GM19043 (cell line): ENCODE data around the gene CTSW.

Source experiments
- ATAC-seq: cut with Tn5 transposase; IDR thresholded peaks from one replicate; pipeline ENCODE4 v1.9.1; 2021; ENCODE audit warnings: low read depth; ENCODE audit not compliant: unreplicated experiment

CTSW gene

DNA sequence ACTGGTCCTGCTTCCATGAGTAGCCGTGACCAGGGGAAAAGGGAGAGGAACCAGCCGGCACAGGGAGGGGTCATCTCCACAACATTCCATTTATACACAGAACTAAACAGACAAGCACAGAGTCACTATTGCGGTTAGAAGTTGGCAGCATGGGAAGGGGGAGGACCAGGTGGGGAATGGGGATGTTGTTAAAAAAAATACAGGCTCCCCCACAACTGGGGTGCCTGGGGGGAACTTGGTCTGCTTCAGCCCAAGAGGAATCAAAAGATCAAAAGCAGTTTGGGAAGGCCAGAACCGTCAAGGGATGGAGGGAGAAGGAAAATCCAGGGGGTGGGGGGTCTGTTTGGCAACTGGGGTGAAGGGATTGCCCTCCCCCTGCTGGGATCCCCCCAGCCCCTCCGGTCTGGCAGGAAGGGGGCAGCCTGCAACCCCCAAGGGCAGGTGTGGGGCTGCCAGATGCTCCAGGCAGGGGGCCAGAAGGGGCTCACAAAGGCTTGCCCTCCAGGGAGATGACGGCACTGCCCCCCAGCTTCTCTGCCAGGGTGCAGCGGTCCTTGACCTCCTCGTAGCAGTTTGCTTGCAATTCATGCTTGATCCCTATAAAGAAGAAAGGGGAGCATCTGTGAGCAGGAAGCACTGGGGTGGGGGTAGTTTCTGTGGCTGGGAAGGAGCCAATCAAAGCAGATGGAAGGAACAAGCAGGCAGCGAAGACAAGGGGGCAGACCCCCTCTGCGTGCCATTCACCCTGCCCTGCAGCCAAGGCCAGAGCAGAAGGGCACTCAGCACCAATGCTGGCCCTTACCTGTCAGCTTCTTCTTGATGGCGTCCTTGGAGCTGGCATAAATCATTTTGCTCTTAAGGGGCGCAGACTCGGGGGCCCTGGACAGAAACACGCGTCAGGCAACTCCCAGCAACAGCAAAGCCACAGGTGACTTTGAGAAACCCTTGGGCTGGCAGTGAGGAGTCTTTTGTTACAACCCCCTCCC lies 24.5 kb upstream of the CTSW start:
- no peak for ATAC-seq

DNA sequence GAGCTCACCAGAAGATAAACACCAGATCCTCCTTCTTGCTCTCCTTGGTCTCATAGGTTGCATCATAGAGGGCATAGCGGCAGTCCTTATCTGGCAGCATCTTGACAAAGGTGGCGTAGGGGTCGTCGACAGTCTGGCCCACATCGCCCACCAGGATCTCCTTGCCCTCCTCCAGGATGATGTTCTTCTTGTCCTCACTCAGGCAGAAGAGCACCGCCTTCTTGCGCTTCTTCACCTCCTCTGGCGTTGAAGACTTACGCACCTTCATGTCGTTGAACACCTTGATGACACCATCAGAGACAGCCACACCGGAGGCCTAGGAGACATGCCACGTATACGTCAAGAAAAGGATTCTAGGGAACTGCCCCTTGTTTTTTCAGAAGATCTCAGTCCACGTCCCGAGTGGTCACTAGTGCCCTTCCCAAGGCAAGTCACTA lies 23.7 kb upstream of the CTSW start:
- ATAC-seq = no peak

DNA sequence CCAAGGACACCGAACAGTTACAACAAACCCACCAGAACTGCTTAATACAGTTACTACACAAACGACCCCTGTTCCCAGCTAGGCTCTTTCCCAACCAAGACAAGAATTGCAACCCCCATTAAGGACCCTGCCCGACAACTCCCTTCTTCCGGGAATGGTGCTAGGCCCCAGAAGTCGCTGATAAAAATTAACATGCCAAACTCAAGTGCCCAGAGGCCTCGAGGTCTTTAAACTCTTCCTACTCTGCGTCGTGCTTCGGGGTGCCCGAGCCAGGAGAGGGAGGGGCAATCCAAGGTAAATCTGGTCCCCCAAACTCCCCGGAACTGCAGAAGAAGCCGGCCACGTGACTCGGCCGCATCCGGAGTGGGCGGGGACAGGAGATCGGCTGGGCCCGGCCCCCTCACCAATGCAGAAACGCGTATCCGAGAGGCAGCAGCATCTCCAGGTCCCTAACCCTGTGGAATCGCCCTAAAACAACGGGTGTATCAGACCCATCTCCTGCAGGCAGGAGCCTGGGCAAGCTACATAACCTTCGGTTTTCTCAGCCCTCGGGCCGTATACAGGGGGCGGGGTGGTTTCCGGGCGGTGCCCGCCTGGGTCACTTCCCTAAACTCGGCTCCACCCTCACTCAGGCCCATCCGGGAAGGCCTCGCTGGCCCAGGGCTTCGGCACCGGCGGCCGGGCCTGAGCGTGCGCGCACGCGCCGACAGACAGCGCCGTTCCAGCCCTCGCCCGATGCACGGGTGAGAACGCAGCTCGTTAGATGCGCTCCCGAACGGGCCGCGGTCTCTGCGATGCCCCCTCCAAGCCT lies 22.7 kb upstream of the CTSW start:
- peak; percentile 28 for ATAC-seq

DNA sequence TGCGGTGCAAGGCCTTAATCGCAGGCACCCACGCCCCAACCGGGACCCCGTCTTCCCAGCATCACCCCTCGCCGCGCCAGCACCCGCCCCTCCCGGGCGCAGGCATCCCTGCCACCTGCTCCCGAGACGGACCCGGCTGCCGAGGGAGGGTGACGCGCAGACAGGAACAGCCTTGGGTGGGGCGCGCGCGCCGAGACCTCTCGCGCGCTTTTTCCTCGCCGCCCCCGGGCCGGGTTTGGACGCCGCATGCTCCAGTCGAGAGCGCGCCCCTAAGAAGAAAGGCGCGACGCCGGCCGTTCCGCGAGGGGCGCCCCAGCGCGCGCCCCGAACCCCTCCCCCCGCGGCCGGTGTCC lies 22.2 kb upstream of the CTSW start:
- ATAC-seq = no peak

DNA sequence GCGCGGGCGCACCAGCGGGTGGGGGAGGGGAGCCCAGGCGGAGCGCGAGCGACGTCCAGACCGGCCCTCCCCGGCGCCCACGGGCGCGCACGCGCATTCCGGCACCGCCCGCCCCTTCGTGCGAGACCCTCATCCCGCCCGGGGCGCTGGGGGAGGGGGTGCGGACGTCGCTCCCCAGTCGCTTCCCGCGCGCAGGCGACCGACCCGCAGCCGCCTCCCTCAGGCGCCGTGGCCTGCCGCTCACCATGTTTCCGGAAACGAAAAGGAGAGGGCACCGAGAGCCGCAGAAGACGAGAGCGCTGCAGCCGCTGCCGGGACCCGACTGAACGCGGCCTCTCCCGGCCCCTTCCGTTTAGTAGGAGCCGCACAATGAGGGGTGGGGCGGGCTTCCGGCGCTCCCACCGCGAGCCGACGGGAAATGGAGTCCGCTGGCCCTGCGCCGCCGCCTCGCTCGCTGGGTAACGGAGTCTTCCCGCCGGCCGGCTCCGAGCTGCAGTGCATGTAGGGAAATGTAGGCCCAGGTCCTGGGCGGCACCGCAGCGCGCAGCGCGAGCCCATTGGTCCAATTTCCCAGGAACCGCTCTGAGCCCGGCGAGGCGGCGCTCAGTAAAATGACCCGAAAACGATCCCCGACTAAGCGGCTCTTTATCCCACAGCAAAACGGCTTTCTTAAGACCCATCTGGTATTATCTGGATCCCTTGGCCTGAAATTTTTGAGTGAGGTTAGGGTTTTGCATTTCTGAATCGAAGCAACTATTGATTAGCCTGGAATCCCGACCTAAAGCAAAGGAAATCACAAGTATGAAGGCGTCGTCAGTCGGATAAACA lies 21.6 kb upstream of the CTSW start, which contains the start of gene CFL1:
TSS of gene CFL1 (minus strand) at position 328 of the 828 bp plus-strand sequence. CDS start at position 247, 81 bp downstream.
- ATAC-seq = peak; percentile 38

DNA sequence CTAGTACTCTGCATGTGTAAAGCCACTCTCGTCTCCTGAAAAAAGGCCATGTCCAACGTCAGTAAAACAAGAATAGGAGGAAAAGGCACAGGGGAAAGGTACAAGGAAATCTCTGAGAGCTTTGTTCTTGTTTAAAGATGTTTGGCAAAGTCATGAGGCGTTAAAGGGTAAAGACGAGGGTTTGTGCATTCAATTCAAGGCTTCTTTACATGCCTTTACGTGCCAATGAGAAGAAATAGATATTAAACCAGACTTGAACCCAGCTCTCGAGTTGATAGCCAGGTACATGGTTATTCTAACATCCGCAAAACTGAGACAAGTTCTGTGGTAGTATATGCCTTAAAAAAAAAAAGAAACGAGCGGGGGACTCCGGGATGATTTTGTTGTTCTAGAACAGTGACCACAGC lies 21.0 kb upstream of the CTSW start:
- no peak for ATAC-seq

DNA sequence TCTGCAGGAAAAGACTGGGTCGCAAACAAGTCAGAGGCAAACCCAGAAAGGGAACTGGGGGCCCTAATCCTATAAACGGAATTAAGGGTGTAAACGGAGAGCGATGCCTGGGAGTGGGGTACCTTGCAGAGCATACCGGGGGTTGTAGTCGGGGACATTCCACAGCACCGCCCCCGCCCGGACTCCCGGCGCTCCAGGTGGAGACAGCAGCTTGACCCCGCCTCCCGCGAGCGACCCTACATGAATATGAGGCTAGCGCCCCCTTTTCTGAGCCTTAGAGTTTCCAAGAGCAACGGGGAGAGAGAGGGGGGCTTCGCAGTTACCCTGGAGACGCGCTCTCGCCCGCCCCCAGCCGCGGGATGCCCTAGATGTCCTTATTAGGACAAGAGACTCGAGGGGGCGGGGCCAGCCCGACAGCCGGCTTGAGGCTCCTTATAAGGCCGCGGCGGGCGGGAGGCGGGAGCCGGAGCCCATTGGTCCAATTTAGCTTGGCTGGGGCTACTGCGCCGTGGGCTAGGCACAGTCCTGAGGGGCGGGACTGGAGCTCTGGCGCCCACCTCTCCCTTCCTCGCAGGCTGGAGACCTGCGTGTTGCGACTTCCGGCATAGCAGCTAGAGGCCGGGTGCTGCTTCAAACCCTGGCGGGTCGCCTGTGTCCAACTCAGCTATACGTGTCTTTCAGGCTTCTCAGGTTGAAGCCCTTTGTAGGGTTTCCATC lies 20.4 kb upstream of the CTSW start:
- peak; percentile 51 for ATAC-seq

DNA sequence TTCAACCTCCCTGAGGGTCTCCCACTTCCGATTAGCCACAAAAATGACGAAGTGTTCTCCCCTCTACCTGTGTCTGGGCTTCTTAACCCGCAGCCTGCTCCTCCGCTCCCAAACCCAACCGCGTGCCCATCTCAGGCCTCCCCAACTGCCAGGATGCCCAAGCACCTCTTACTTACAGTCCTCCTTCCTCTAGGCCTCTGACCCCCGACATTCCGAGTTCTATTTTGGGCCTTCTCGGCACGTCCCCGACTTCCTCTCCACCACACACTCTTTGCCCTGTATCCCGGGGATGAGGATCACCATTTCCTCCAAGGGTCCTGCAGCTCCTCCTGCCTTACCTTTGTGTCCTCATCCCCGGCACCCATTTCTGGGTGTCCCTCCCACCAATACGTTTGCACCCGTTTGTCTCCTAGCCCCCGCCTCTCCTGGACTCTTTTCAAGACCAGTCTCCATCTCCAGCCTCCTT lies 19.8 kb upstream of the CTSW start:
- ATAC-seq = no peak

DNA sequence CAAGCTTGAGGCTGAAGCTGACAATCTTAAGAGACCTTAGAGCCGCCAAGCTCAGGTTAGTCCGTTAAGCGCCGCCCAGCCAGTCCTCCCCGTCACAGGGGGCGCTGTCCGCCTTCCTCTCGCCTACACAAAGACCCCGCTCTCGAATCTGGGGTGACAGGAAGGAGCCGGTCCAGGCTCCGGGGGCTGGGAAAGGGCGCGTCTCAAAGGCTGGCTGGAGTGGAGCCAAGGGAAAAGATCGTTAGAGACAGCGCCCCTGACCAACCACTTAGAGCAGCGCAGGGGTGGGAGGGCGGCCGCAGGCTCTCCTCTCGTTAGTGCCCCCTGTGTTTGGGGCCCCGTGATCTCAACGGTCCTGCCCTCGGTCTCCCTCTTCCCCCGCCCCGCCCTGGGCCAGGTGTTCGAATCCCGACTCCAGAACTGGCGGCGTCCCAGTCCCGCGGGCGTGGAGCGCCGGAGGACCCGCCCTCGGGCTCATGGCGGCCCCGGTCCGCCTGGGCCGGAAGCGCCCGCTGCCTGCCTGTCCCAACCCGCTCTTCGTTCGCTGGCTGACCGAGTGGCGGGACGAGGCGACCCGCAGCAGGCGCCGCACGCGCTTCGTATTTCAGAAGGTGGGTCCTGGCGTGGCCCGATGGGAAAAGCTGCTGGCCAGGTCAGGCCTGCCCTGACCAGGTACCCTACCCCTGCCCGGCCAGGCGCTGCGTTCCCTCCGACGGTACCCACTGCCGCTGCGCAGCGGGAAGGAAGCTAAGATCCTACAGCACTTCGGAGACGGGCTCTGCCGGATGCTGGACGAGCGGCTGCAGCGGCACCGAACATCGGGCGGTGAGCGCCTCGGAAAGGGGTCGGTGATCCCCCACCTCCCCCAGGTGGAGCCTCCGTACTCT lies 19.1 kb upstream of the CTSW start, which contains the start of gene MUS81:
TSS of gene MUS81 (plus strand) at position 156 of the 887 bp plus-strand sequence. CDS start at position 477, 321 bp downstream.
- ATAC-seq = peak; percentile 25

DNA sequence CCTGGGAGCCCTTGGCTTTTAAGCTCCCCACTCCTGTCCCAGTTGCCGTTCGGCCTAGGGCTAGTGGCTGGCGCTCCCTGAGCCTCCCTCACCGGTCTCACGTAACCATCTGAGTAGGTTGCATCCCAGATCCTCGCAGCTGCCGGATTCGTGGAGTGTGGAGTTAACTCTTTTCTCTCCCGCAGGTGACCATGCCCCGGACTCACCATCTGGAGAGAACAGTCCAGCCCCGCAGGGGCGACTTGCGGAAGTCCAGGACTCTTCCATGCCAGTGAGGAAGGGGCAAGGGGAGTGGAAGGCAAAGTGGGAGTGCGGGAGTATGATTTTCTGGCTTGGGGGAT lies 18.5 kb upstream of the CTSW start:
- no peak for ATAC-seq

DNA sequence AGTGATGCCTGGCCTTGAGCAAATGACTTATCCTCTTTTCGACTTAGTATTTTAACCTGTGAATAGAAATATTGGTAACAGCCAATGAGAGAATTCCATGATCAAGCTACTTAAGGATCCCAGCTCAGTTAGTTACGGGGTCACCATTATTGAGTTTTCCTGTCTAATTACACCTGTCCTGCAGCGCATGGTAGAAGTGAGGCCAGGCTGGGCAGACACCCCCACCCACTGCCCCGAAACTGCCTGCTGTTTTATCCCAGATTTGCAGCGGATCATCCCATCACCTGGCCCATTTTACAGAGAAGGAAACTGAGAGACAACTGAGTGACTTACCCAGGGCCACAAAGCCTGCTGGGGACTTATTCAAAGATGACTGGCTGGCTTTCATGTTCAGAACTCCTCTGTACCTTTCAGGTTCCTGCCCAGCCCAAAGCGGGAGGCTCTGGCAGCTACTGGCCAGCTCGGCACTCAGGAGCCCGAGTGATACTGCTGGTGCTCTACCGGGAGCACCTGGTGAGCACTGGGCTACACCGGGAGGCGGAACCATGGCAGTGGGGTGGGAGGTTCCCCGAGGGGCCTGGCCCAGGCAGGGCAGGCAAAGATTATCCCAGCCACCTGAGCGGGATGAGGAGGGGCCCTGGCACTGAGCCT lies 18.0 kb upstream of the CTSW start:
- no peak for ATAC-seq

DNA sequence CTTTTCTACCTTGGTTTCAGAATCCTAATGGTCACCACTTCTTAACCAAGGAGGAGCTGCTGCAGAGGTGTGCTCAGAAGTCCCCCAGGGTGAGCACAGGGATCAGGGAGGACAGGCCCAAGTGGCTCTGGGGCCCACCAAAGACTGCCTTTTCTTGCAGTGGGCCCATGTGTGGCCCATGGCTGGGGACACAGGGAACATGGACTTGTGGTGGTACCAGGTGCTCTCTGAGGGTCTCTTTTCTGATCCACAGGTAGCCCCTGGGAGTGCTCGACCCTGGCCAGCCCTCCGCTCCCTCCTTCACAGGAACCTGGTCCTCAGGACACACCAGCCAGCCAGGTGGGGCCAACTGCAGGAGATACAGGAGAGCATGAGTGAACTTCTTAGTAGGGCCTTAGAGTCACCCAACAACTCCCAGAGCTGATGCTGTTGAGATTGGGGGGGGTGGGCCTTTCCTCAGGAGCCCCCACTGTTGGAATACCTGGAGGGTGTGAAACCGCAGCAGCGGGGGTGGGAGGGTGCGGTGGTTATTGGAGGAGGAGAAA lies 17.4 kb upstream of the CTSW start:
- ATAC-seq = no peak

DNA sequence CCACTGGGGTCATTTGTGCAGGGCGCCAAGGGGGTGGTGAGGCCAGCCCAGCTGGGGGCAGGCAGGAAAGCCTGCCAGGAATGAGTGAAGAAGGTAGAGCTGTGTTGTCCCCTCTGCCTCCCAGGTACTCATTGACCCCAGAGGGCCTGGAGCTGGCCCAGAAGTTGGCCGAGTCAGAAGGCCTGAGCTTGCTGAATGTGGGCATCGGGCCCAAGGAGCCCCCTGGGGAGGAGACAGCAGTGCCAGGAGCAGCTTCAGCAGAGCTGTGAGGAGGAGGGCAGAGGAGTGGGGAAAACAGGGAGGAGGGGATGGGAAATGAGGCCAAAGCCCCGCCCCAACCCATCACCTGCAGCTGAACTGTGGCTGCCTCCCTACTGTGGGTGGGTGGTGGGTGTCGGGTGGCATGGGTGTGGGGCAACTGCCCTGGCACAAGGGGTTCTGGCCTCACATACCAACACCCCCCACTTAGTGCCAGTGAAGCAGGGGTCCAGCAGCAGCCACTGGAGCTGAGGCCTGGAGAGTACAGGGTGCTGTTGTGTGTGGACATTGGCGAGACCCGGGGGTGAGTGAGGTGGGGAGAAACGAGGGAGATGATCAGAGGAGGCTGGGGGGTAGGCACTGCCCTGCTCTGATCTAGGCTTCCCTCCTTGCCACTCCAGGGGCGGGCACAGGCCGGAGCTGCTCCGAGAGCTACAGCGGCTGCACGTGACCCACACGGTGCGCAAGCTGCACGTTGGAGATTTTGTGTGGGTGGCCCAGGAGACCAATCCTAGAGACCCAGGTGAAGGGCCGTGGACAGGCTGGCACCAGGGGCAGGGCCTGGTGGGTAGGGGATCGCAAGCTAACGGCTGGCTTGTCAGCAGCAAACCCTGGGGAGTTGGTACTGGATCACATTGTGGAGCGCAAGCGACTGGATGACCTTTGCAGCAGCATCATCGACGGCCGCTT lies 16.4 kb upstream of the CTSW start:
- ATAC-seq = no peak

DNA sequence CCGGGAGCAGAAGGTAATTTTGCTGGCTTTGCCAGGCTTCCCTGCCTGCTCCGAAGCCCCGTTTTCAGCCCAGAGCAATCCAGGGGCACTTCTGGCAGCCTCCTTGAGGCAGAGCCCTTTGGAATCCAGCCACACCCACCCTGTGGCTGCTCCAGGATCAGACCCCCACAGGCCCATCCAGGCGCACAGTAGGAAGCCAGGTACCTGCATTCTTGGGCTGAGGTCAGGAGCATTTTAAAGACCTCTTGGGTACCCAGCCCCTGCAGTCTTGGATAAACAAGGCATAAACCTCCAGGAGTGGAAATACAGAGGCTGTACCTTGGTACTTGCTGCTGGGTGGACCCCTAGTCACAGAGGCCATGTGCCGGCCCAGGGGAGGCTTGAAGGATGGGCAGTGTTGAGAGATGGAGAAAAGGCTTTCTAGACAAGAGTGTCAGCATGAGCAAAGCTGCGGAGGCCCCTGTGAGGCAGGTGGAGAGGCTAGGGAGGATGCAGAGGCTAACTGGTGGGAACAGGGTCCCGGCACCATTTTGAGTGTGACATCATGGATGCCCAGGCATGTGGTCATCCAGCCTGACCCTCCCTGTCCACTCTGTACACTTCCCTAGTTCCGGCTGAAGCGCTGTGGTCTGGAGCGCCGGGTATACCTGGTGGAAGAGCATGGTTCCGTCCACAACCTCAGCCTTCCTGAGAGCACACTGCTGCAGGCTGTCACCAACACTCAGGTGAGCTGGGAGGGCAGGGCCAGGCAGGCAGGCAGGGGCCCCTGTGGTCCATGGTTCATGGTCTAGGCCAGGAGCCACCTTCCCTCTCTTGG lies 15.5 kb upstream of the CTSW start:
- ATAC-seq = no peak

DNA sequence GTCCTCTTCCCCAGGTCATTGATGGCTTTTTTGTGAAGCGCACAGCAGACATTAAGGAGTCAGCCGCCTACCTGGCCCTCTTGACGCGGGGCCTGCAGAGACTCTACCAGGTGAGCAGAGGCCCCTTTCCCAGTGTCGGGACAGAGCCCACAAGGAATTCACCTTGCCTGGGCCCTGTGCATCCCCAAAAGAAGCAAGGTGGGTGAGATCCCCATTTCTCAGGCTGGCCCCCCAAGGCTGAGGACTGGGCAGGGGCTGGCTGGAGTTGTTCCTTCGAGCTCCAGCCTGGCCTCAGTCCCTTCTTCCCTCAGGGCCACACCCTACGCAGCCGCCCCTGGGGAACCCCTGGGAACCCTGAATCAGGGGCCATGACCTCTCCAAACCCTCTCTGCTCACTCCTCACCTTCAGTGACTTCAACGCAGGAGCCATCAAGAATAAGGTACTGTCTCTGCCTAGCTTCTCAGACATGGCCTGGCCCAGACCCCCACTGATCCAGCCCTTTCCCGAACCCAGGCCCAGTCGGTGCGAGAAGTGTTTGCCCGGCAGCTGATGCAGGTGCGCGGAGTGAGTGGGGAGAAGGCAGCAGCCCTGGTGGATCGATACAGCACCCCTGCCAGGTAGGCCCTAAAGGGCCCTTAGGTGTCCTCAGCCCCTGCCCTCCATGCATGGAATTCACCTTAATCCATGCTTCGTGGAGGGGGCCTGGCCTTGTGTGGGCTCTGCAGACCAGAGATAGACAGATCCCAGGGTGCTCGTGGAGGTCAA lies 14.7 kb upstream of the CTSW start:
- ATAC-seq = no peak
